Activated CD4-positive, alpha-beta T cell treated with anti-CD3 and anti-CD28 coated beads, Interleukin-2, amount 50 U/mL, for 1 hour (primary cell): ENCODE data around the gene SPANXN5.
"Not testable (repeated sequence)": the region's sequence is repeated elsewhere in the genome, so short reads cannot be mapped to it uniquely, and the experiment has no call there.

Experiments used
- DNase-seq: peaks from one replicate; pipeline ENCODE4 v3.0.0-alpha.2; 2020

Gene SPANXN5

GRCh38 chrX:52797327-52797726 is at the start of gene SPANXN5:
TSS of gene SPANXN5 (minus strand) at chrX:52797427. CDS start at chrX:52797348, 79 bp downstream.
- not testable (repeated sequence) for DNase-seq

- DNase-seq, result not testable (repeated sequence)
Measured at GRCh38 chrX:52843619-52844018, 46.4 kb upstream of the SPANXN5 start.

GRCh38 chrX:52839137-52839536 is 41.9 kb upstream of the SPANXN5 start:
- DNase-seq, result no peak

GRCh38 chrX:52830551-52830950 is 33.3 kb upstream of the SPANXN5 start:
- no peak for DNase-seq

GRCh38 chrX:52824608-52825007 is 27.4 kb upstream of the SPANXN5 start:
- no peak for DNase-seq

GRCh38 chrX:52821079-52821760 is 24.0 kb upstream of the SPANXN5 start:
- no peak for DNase-seq

GRCh38 chrX:52819788-52820187 is 22.6 kb upstream of the SPANXN5 start:
- no peak for DNase-seq

GRCh38 chrX:52811065-52811625 is 13.9 kb upstream of the SPANXN5 start, which contains the start of gene XAGE5:
TSS of gene XAGE5 (plus strand) at chrX:52811287. CDS start at chrX:52812567, 1,280 bp downstream.
- no peak for DNase-seq

GRCh38 chrX:52804876-52805275 is 7.6 kb upstream of the SPANXN5 start:
- DNase-seq, result not testable (repeated sequence)

GRCh38 chrX:52773504-52773903 is 23.7 kb downstream of the SPANXN5 start:
- not testable (repeated sequence) for DNase-seq

GRCh38 chrX:52765983-52766382 is 31.2 kb downstream of the SPANXN5 start:
- not testable (repeated sequence) for DNase-seq

- DNase-seq, result not testable (repeated sequence)
Measured at GRCh38 chrX:52750952-52751351, 46.3 kb downstream of the SPANXN5 start, which contains the start of gene SSX2B. TSS of gene SSX2B (plus strand) at chrX:52751252. CDS start at chrX:52752681, 1,429 bp downstream.
